ENCODE measurements around the gene CHST8.
"Not testable (repeated sequence)": the region's sequence is repeated elsewhere in the genome, so short reads cannot be mapped to it uniquely, and the experiment has no call there.

CHST8 gene

DNA sequence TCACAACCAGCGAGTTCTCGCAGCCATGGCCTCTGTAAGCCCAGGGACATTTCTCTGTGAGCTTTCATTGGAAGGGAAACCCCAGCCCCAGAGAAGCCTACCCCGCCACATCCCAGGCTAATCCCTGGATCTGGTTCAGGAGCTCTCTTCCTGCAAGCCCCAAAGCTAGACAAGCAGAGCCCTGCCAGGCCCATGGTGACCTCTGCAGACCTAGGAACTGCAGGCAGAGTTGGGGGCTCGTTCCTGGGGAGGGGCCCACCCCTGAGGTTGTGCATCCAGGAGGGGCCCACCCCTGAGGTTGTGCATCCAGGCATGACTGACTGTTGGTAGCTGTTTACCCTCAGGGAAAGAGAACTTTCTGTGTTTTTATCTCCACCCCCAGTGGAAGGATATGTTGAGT, 196.7 kb downstream of the CHST8 start:
- DNase-seq = no peak

DNA sequence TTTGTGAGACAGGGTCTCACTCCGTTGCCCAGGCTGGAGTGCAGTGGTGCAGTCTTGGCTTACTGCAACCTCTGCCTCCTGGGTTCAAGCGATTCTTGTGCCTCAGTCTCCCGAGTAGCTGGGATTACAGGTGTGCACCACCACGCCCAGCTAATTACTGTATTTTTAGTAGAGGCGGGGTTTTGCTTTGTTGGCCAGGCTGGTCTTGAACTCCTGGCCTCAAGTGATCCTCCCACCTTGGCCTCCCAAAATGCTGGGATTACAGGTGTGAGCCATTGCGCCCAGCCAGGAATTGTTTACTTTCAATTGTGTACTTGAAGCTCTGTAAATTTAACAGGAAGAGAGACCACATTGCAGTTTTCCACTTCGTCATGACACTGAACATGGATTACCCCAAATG, 197.3 kb downstream of the CHST8 start:
- DNase-seq = not testable (repeated sequence)

DNA sequence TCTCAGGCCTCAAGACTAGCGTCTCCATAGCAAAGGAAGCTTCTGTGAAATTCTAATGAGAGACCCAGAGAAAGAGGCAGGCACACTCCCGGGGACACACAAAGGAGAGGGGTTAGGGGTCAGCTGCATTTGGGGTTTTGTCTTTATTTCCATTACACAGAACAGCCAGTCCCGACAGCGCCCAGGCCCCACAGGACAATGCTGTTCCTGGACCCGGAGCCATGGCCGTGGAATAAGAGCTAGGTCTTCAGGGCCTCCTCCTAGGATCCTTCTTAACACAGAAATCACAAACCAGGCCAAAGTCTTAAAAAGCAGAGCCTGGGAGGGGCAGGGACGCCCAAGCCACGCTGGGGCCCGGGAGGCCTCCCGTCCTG, 197.7 kb downstream of the CHST8 start:
- no peak for DNase-seq

DNA sequence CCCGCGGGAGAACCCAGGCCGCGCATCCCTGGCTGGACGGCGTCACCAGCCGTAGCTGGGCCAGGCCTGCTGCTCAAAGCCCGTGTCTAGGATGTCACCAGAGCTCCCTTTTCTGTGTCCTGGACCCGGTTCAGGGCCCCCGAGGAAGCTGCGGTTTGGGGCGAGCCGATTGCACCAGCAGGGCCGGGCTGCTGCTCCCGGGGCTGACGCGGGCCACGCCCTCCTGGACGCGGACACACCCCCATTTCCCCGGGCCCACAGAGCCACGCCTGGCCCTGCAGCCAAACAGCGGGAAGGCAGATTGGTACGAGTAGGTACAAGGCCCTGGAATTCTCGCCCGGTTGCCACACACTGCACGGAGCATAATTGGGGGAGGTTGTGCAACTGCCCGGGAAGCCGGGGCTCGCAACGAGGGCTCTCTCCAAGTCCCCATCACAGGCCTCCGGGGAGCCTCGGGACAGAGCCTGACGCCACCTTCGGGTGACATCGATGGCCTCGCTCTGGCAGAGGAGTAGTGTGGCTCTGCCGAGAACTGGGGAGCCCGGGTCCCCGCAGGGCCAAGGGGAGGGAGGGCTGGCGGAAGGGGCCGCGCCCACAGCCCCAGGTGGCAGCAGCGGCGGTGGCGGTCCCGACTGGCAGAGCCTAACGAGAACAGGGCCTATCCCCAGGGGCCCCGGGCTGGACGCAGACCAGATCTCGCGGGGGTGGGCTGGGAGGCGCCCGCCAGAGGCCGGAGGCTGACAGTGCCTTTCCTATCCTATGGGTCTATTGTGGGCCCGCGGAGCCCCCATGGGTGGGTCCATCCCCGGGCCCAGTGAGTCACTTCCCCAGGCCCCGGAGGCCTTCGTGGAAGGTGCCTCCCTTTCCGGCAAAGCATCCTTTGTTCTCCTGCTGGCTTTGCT, 198.4 kb downstream of the CHST8 start:
- DNase-seq = no peak

DNA sequence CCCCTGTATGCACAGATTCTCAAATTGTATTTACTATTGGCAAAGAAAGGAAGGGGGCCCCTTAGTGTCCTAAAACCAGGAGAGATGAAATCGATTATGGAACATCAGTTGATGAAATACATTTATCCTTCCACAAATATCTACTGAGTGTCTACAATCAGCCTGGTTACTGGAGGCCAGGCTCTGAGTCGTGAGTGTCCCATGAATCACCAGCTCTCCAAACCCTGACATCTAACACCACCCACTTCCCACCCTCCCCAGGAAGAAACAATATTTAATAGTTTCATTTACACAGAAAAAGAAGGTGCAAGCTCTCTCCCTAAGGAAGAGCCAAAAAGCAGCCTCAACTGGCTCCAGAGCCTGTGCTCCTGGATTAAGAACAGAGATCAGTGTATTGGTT, 200.1 kb downstream of the CHST8 start:
- no peak for DNase-seq

Data from NCI-H1092 treated with DMSO at 0.1 percent for 48 hours (cell line).